HCT116 (cell line): ENCODE measurements around the gene MBNL2. TPM values are rescaled to one million over a fixed set of nuclear protein-coding genes. Genes with fewer than 3 reads are reported as not detected.

Experiments used
- ATAC-seq: fragments of 200-7000 bp; cut with Tn5 transposase; 2 replicates; pipeline ENCODE4 v1.9.1; 2020; ENCODE audit warnings: mild to moderate bottlenecking, moderate library complexity
- BruUV-seq: library from RNA; stranded (reverse); fragments of 400-500 nt; replicated peaks from 2 replicates; lab custom pipeline; 2021; lab: Mats Ljungman, UMichigan
- CTCF ChIA-PET: fragments of 300-600 bp; sonication (Branson Sonifier 250); formaldehyde crosslinking; loops from one replicate; lab custom pipeline; 2021; ENCODE audit warnings: antibody characterized with exemption; lab: Charles Lee
- POLR2A ChIA-PET: fragments of 300-600, 350-600 bp; sonication (Branson Sonifier 250); formaldehyde crosslinking; loops from one replicate; lab custom pipeline; 2021; ENCODE audit warnings: antibody characterized with exemption; lab: Charles Lee
- RAD21 ChIA-PET, 2 experiments: fragments of 300-600 bp; sonication (Branson Sonifier 250); formaldehyde crosslinking; loops; one replicate each; lab custom pipeline; 2023; ENCODE audit warnings: low total read pairs in 2 of 2; ENCODE audit not compliant: uncharacterized antibody in 2 of 2, unreplicated experiment in 2 of 2, low non-redundant PET in 1 of 2; lab: Charles Lee
- DNase-seq: peaks from one replicate; pipeline ENCODE4 v3.0.0-alpha.2; 2010; ENCODE audit warnings: low read depth, low spot score
- H2AFZ ChIP-seq: fragments of 200-600 bp; shearing (Covaris generic), sonication (generic); 2 replicates; pipeline ENCODE4 v1.6.1; 2017; ENCODE audit warnings: low read depth, mixed run types, mixed read lengths, antibody characterized with exemption, low read length; ENCODE audit not compliant: poor library complexity, severe bottlenecking
- H3K27ac ChIP-seq: 2 replicates; pipeline ENCODE4 v1.5.1; 2012; ENCODE audit warnings: low read depth, low read length
- H3K27me3 ChIP-seq: fragments of 200-600 bp; sonication (generic); 2 replicates; pipeline ENCODE4 v1.6.1; 2016; ENCODE audit warnings: mixed run types, low read length, mixed read lengths; ENCODE audit not compliant: insufficient read depth
- H3K36me3 ChIP-seq, 2 experiments: fragments of 200-500 bp in 1 of 2; fragments of 200-600 bp in 1 of 2; sonication (Bioruptor generic) in 1 of 2; sonication (generic) in 1 of 2; 2 replicates each; pipeline versions ENCODE4 v1.5.1 to v1.6.1; 2014 to 2016; ENCODE audit warnings: low read length in 2 of 2, inconsistent platforms in 1 of 2, mixed read lengths in 1 of 2, mixed run types in 1 of 2; ENCODE audit not compliant: insufficient read depth in 2 of 2, control insufficient read depth in 1 of 2
- H3K4me1 ChIP-seq, 2 experiments: fragments of 200-600 bp in 1 of 2; sonication (generic) in 1 of 2; 2 replicates each; pipeline versions ENCODE4 v1.5.1 to v1.6.1; 2012 to 2017; ENCODE audit warnings: low read length in 2 of 2, inconsistent platforms in 1 of 2, mild to moderate bottlenecking in 1 of 2, mixed read lengths in 1 of 2, mixed run types in 1 of 2, moderate library complexity in 1 of 2; ENCODE audit not compliant: insufficient read depth in 2 of 2, control insufficient read depth in 1 of 2
- H3K4me2 ChIP-seq: fragments of 200-600 bp; sonication (generic); 2 replicates; pipeline ENCODE4 v1.6.1; 2017; ENCODE audit warnings: mixed run types, low read length, mixed read lengths
- H3K4me3 ChIP-seq, 2 experiments: fragments of 200-600 bp in 1 of 2; sonication (generic) in 1 of 2; replicated peaks in 1 of 2; 2 replicates each; pipeline ENCODE4 v1.5.1; 2011 to 2016; ENCODE audit warnings: low read length in 2 of 2, control low read depth in 1 of 2, low read depth in 1 of 2, mild to moderate bottlenecking in 1 of 2, mixed read lengths in 1 of 2, mixed run types in 1 of 2
- H3K79me2 ChIP-seq: fragments of 200-600 bp; sonication (generic); 2 replicates; pipeline ENCODE4 v1.6.1; 2017; ENCODE audit warnings: mild to moderate bottlenecking, mixed run types, low read length, moderate library complexity, mixed read lengths; ENCODE audit not compliant: insufficient read depth
- H3K9ac ChIP-seq: fragments of 200-600 bp; sonication (generic); 2 replicates; pipeline ENCODE4 v1.6.1; 2016; ENCODE audit warnings: low read length, mixed read lengths
- H3K9me2 ChIP-seq: fragments of 200-600 bp; sonication (generic), shearing (Covaris generic); 2 replicates; pipeline ENCODE4 v1.6.1; 2017; ENCODE audit warnings: mixed run types, mild to moderate bottlenecking, moderate library complexity; ENCODE audit not compliant: insufficient read depth
- H3K9me3 ChIP-seq, 2 experiments: fragments of 200-500 bp in 1 of 2; fragments of 200-600 bp in 1 of 2; sonication (Bioruptor generic) in 1 of 2; sonication (generic) in 1 of 2; 2 replicates each; pipeline ENCODE4 v1.6.1; 2014 to 2017; ENCODE audit warnings: low read length in 2 of 2, mixed read lengths in 2 of 2, inconsistent platforms in 1 of 2, low read depth in 1 of 2, mild to moderate bottlenecking in 1 of 2, mixed run types in 1 of 2, moderate library complexity in 1 of 2; ENCODE audit not compliant: control insufficient read depth in 1 of 2, insufficient read depth in 1 of 2
- H4K20me1 ChIP-seq: fragments of 200-600 bp; sonication (generic), shearing (Covaris generic); 2 replicates; pipeline ENCODE4 v1.6.1; 2017; ENCODE audit warnings: mixed run types, mild to moderate bottlenecking, moderate library complexity; ENCODE audit not compliant: insufficient read depth
- ATF3 ChIP-seq: IDR thresholded peaks from 2 replicates; pipeline ENCODE4 v1.6.1; 2012
- CBX3 ChIP-seq: IDR thresholded peaks from 2 replicates; pipeline ENCODE4 v1.6.1; 2012; ENCODE audit warnings: low read depth
- CEBPB ChIP-seq: IDR thresholded peaks from 2 replicates; pipeline ENCODE4 v1.6.1; 2012; ENCODE audit warnings: low read depth
- CTCF ChIP-seq, 3 experiments: fragments of 200-600 bp in 1 of 3; sonication (generic) in 1 of 3; IDR thresholded peaks in 2 of 3; conservative IDR thresholded peaks in 1 of 3; 2 replicates each; pipeline ENCODE4 v1.5.1; 2012 to 2017; ENCODE audit warnings: low read depth in 2 of 3, low read length in 2 of 3, antibody characterized with exemption in 1 of 3, borderline replicate concordance in 1 of 3, control low read depth in 1 of 3, mild to moderate bottlenecking in 1 of 3, mixed read lengths in 1 of 3, mixed run types in 1 of 3, moderate library complexity in 1 of 3; ENCODE audit not compliant: insufficient read depth in 1 of 3
- EGR1 ChIP-seq: IDR thresholded peaks from 2 replicates; pipeline ENCODE4 v1.6.1; 2012; ENCODE audit warnings: low read depth
- EZH2phosphoT487 ChIP-seq: fragments of 200-600 bp; IDR thresholded peaks from 2 replicates; pipeline ENCODE4 v1.6.1; 2018; ENCODE audit warnings: antibody characterized with exemption, borderline replicate concordance
- FOSL1 ChIP-seq: IDR thresholded peaks from 2 replicates; pipeline ENCODE4 v1.6.1; 2012; ENCODE audit warnings: low read depth
- JUND ChIP-seq: IDR thresholded peaks from 2 replicates; pipeline ENCODE4 v1.6.1; 2012
- REST ChIP-seq: IDR thresholded peaks from 2 replicates; pipeline ENCODE4 v1.6.1; 2012; ENCODE audit warnings: low read depth
- SIN3A ChIP-seq: IDR thresholded peaks from 2 replicates; pipeline ENCODE4 v1.6.1; 2012; ENCODE audit warnings: low read depth
- SP1 ChIP-seq: IDR thresholded peaks from 2 replicates; pipeline ENCODE4 v1.6.1; 2012; ENCODE audit warnings: low read depth
- SRF ChIP-seq: IDR thresholded peaks from 2 replicates; pipeline ENCODE4 v1.6.1; 2012; ENCODE audit warnings: low read depth
- TCF7L2 ChIP-seq: IDR thresholded peaks from 2 replicates; pipeline ENCODE4 v1.7.0; 2011; ENCODE audit warnings: borderline replicate concordance, inconsistent platforms; ENCODE audit not compliant: insufficient read depth, insufficient read length; ENCODE audit errors: extremely low read depth
- YY1 ChIP-seq: IDR thresholded peaks from 2 replicates; pipeline ENCODE4 v1.6.1; 2011; ENCODE audit warnings: low read length, low read depth, moderate library complexity, mild to moderate bottlenecking; ENCODE audit not compliant: insufficient replicate concordance; ENCODE audit errors: extremely low read depth
- ZNF274 ChIP-seq: fragments of 200-500 bp; sonication (Bioruptor generic); IDR thresholded peaks from 2 replicates; pipeline ENCODE4 v1.6.1; 2014; ENCODE audit warnings: mild to moderate bottlenecking, low read depth, low read length, inconsistent platforms
- intact Hi-C: fragments of 100-400 bp; cut with micrococcal nuclease; formaldehyde crosslinking; loops from 2 replicates; pipeline ENCODE4 v1.10.0; 2022
- total RNA-seq: library from RNA; stranded (reverse); gene quantifications from one replicate; pipeline ENCODE4 v1.2.1, GENCODE V29; 2021; ENCODE audit not compliant: unreplicated experiment

MBNL2 gene
- total RNA-seq, 1 experiment from 2014 or later, result 73.9 TPM

- DNase-seq, result no peak
- Histone ChIP-seq H3K9ac (no peak overlapping the region; the same call in 1 of the 2 replicates), H3K27ac (peak overlapping the region; percentile 54), H2AFZ (no peak overlapping the region), H3K4me2 (peak overlapping the region; percentile 38), H3K4me1 (peaks cover 27 to 45% of the 10 kb centered on the region in 2 experiments), H3K36me3 (no peaks in the 10 kb centered on the region)
- RAD21 ChIA-PET, result no interaction called here
- CTCF ChIA-PET, result no interaction called here
- POLR2A ChIA-PET, result no interaction called here
- no peak for TF ChIP-seq EGR1
- TF ChIP-seq JUND, result no peak
- TF ChIP-seq FOSL1, result no peak
- TF ChIP-seq SIN3A, result no peak
- TF ChIP-seq ATF3, result no peak
- TF ChIP-seq SP1, result no peak
- TF ChIP-seq SRF, result no peak
- no peak for TF ChIP-seq CTCF (IDR thresholded peaks at IDR 0.05 in 2 of 3, conservative IDR thresholded peaks at IDR 0.05 in 1 of 3; ENCODE audit: borderline replicate concordance in 1 of 3, insufficient read depth in 1 of 3, low read depth in 2 of 3, low read length in 2 of 3)
- TF ChIP-seq CEBPB, result no peak
- no peak for TF ChIP-seq YY1
- no peak for TF ChIP-seq ZNF274
- no peak for TF ChIP-seq CBX3
- TF ChIP-seq TCF7L2, result no peak
- TF ChIP-seq REST, result no peak
- no peak for TF ChIP-seq EZH2phosphoT487
- TF ChIP-seq, all 23 proteins: peak for 0
- H3K9me2 ChIP-seq, result no peaks in the 10 kb centered on the region
- BruUV-seq, result no TSS peak
- H3K9me3 ChIP-seq, result no peaks in the 10 kb centered on the region
- peaks cover 11% of the 10 kb centered on the region; the same call in 1 of the 2 replicates for H3K79me2 ChIP-seq
- no peak overlapping the region for H3K4me3 ChIP-seq
- ATAC-seq, result 0 out of 2 replicates have a peak, but pooled peaks have one; percentile 27
- no peaks in the 10 kb centered on the region for H3K27me3 ChIP-seq
- intact Hi-C loops, result no loop called here
- H4K20me1 ChIP-seq, result no peaks in the 10 kb centered on the region
Observed at GRCh38 chr13:97327506-97328221, 105.5 kb downstream of the MBNL2 start.
